K562 (cell line): ENCODE measurements around the gene ERVW-1. TPM values are rescaled to one million over a fixed set of nuclear protein-coding genes. Genes with fewer than 3 reads are reported as not detected.
"Not testable (repeated sequence)": the region's sequence is repeated elsewhere in the genome, so short reads cannot be mapped to it uniquely, and the experiment has no call there.

Source experiments
- ATAC-seq: fragments of 200-7000 bp; cut with Tn5 transposase; 3 replicates; pipeline ENCODE4 v1.9.1; 2020; ENCODE audit warnings: moderate library complexity
- BruUV-seq: library from RNA; stranded (reverse); fragments of 400-500 nt; replicated peaks from 2 replicates; lab custom pipeline; 2021; lab: Mats Ljungman, UMichigan
- CTCF ChIA-PET: fragments of 300-600 bp; formaldehyde crosslinking; extraction: SDS; loops from one replicate; lab custom pipeline; 2021; ENCODE audit warnings: low intra/inter-chr PET ratio; lab: Yijun Ruan, JAX
- POLR2A ChIA-PET: fragments of 300-600, 350-650 bp; sonication (Branson Sonifier 250); formaldehyde crosslinking; extraction: SDS; loops from one replicate; lab custom pipeline; 2021; ENCODE audit warnings: antibody characterized with exemption, inconsistent platforms; lab: Yijun Ruan, JAX
- DNase-seq, 4 experiments: peaks; one replicate each; pipeline versions ENCODE4 v3.0.0 to v3.0.0-alpha.2; 2011 to 2018; ENCODE audit warnings: low spot score in 3 of 4, mixed read lengths in 3 of 4; ENCODE audit errors: extremely low read depth in 1 of 4
- FAIRE-seq: peaks from 2 replicates; lab custom pipeline; 2011; peaks lifted over from hg19 to GRCh38; lab: Jason Lieb, UNC
- H2AFZ ChIP-seq: 2 replicates; pipeline ENCODE4 v1.6.0; 2011; ENCODE audit warnings: low read depth, low read length, control low read depth, inconsistent platforms
- H3K27ac ChIP-seq: fragments of 200-600 bp; 3 replicates; pipeline ENCODE4 v1.8.0; 2011; ENCODE audit warnings: low read depth, mild to moderate bottlenecking, control low read depth, inconsistent platforms, low read length, moderate library complexity, mixed read lengths; ENCODE audit errors: extremely low read depth
- H3K27me3 ChIP-seq, 2 experiments: fragments of 300-600 bp in 1 of 2; 2 replicates in 1 of 2; 3 replicates in 1 of 2; pipeline versions ENCODE4 v1.6.0 to v1.8.0; 2011; ENCODE audit warnings: inconsistent platforms in 2 of 2, low read length in 2 of 2, mild to moderate bottlenecking in 1 of 2, mixed read lengths in 1 of 2, moderate library complexity in 1 of 2; ENCODE audit not compliant: control insufficient read depth in 2 of 2, insufficient read depth in 2 of 2
- H3K36me3 ChIP-seq: fragments of 300-600 bp; 3 replicates; pipeline ENCODE4 v1.8.0; 2011; ENCODE audit warnings: mild to moderate bottlenecking, low read length, inconsistent platforms; ENCODE audit not compliant: control insufficient read depth, insufficient read depth
- H3K4me1 ChIP-seq, 2 experiments: fragments of 200-600 bp in 1 of 2; replicated peaks in 1 of 2; 2 replicates in 1 of 2; 3 replicates in 1 of 2; pipeline versions ENCODE4 v1.5.1 to v1.8.0; 2011; ENCODE audit warnings: inconsistent platforms in 2 of 2, low read length in 2 of 2, mild to moderate bottlenecking in 1 of 2, mixed read lengths in 1 of 2, moderate library complexity in 1 of 2; ENCODE audit not compliant: control insufficient read depth in 2 of 2, insufficient read depth in 2 of 2
- H3K4me2 ChIP-seq: 2 replicates; pipeline ENCODE4 v1.6.1; 2011; ENCODE audit warnings: low read length, control low read depth, inconsistent platforms, mixed read lengths; ENCODE audit not compliant: insufficient read depth
- H3K4me3 ChIP-seq: fragments of 200-600 bp; sonication (generic), shearing (Covaris generic); 2 replicates; pipeline ENCODE4 v1.5.1; 2016; ENCODE audit warnings: control low read depth, inconsistent platforms
- H3K79me2 ChIP-seq: fragments of 200-600 bp; 3 replicates; pipeline ENCODE4 v1.8.0; 2011; ENCODE audit warnings: low read length, inconsistent platforms; ENCODE audit not compliant: control insufficient read depth, insufficient read depth
- H3K9ac ChIP-seq, 2 experiments: 2 replicates each; pipeline versions ENCODE4 v1.6.0 to v1.6.1; 2011; ENCODE audit warnings: low read depth in 2 of 2, low read length in 2 of 2, control low read depth in 1 of 2, inconsistent platforms in 1 of 2, mild to moderate bottlenecking in 1 of 2, mixed read lengths in 1 of 2; ENCODE audit not compliant: insufficient read depth in 1 of 2
- H3K9me1 ChIP-seq: one replicate; pipeline ENCODE4 v1.6.0; 2011; ENCODE audit warnings: inconsistent platforms, mild to moderate bottlenecking, low read length, moderate library complexity; ENCODE audit not compliant: control insufficient read depth, insufficient read depth
- H3K9me3 ChIP-seq: replicated peaks from 2 replicates; pipeline ENCODE4 v1.5.1; 2011; ENCODE audit warnings: low read depth, low read length, inconsistent platforms; ENCODE audit not compliant: control insufficient read depth, insufficient read depth
- H4K20me1 ChIP-seq: replicated peaks from 2 replicates; pipeline ENCODE4 v1.6.1; 2011; ENCODE audit warnings: low read length, inconsistent platforms, mixed read lengths; ENCODE audit not compliant: control insufficient read depth, insufficient read depth
- ARID1B ChIP-seq: fragments of 450-650 bp; IDR thresholded peaks from 2 replicates; pipeline ENCODE4 v1.6.1; 2016; ENCODE audit warnings: antibody characterized with exemption, mild to moderate bottlenecking, inconsistent platforms
- CBFA2T3 ChIP-seq: fragments of 450-650 bp; IDR thresholded peaks from 2 replicates; pipeline ENCODE4 v1.6.1; 2017
- CXXC5 ChIP-seq: fragments of 250-450 bp; sonication (Bioruptor Pico); IDR thresholded peaks from 2 replicates; pipeline ENCODE4 v1.8.0; 2022; ENCODE audit warnings: inconsistent platforms, mild to moderate bottlenecking, moderate library complexity
- DPF2 ChIP-seq: fragments of 450-650 bp; IDR thresholded peaks from 2 replicates; pipeline ENCODE4 v1.6.1; 2016
- KDM1A ChIP-seq, 2 experiments: fragments of 450-650 bp; IDR thresholded peaks; 2 replicates each; pipeline ENCODE4 v1.6.1; 2016; ENCODE audit warnings: mild to moderate bottlenecking in 2 of 2
- NCOR1 ChIP-seq: fragments of 450-650 bp; IDR thresholded peaks from 2 replicates; pipeline ENCODE4 v1.6.1; 2016; ENCODE audit warnings: mild to moderate bottlenecking, moderate library complexity
- SMARCA4 ChIP-seq: fragments of 450-650 bp; IDR thresholded peaks from 2 replicates; pipeline ENCODE4 v1.6.1; 2016
- SMARCE1 ChIP-seq: fragments of 450-650 bp; IDR thresholded peaks from 2 replicates; pipeline ENCODE4 v1.7.1; 2016; ENCODE audit warnings: mild to moderate bottlenecking
- TAL1 ChIP-seq: fragments of 450-650 bp; IDR thresholded peaks from 2 replicates; pipeline ENCODE4 v1.6.1; 2016; ENCODE audit warnings: mild to moderate bottlenecking
- VEZF1 ChIP-seq: fragments of 200-800 bp; sonication (Bioruptor generic); IDR thresholded peaks from 2 replicates; pipeline ENCODE4 v1.6.1; 2017; ENCODE audit warnings: missing genetic modification characterization, missing compliant biosample characterization
- ZNF263 ChIP-seq: sonication (generic); formaldehyde crosslinking; IDR thresholded peaks from 2 replicates; pipeline ENCODE4 v1.8.0; 2022; ENCODE audit warnings: mild to moderate bottlenecking, missing genetic modification reagents, borderline replicate concordance
- WGBS: fragments of 100-300 bp; shearing (Covaris generic); methylation state at CpG from one replicate; pipeline ENCODE4 v1.1.6; 2016; ENCODE audit warnings: low coverage, mixed read lengths; ENCODE audit not compliant: insufficient coverage; ENCODE audit errors: missing lambda C conversion rate; 5-methylcytosine and 5-hydroxymethylcytosine counted together
- in situ Hi-C: fragments of 300-500 bp; cut with MboI; formaldehyde crosslinking; loops from 4 replicates; pipeline ENCODE4 v1.15.0; 2018; ENCODE audit warnings: inconsistent platforms, mixed read lengths
- intact Hi-C: fragments of 100-400 bp; cut with micrococcal nuclease; formaldehyde crosslinking; loops from 2 replicates; pipeline ENCODE4 v1.14.2; 2022
- polyA plus RNA-seq, 8 experiments: library from polyadenylated mRNA; depleted of rRNA in 4 of 8; stranded (reverse) in 5 of 8; unstranded in 3 of 8; fragments of >200 nt; fragmentation: Nextera tagmentation in 2 of 8; fragmentation: Illumina TruSeq in 1 of 8; extraction: Ambion mirVana in 2 of 8; extraction: Trizol in 1 of 8; gene quantifications; 2 replicates each; pipeline versions ENCODE4 v1.2.1 to v1.2.3, GENCODE V29; 2011 to 2014; ENCODE audit warnings: inconsistent platforms in 1 of 8, missing spikeins in 1 of 8
- total RNA-seq, 7 experiments: library from RNA; depleted of rRNA in 6 of 7; stranded (reverse); fragments of >200 nt in 6 of 7; fragmentation: Illumina TruSeq in 2 of 7; extraction: Trizol in 2 of 7; gene quantifications; 2 replicates each; pipeline versions ENCODE4 v1.2.1 to v1.2.3, GENCODE V29; 2011 to 2021; ENCODE audit warnings: low replicate concordance in 1 of 7

The ERVW-1 gene
- total and polyA plus RNA-seq, 9 of the 15 experiments (the other 6 are each of a cell fraction or from before 2014, with no cell fraction given): not detected

GRCh38 chr7:92483624-92484023 is 5.9 kb upstream of the ERVW-1 start:
- DNase-seq: peak in 1 of 4 experiments; percentile 52
- Histone ChIP-seq H2AFZ (peak overlapping the region; percentile 34; the same call in 1 of the 2 replicates), H3K36me3 (peaks cover 19% of the 10 kb centered on the region; the same call in 2 of the 3 replicates)
- H3K9me1 ChIP-seq, H3K9me3 ChIP-seq, H3K79me2 ChIP-seq, H3K27ac ChIP-seq, FAIRE-seq, H3K9ac ChIP-seq, H4K20me1 ChIP-seq, H3K4me3 ChIP-seq, H3K4me1 ChIP-seq, in situ Hi-C loops, H3K4me2 ChIP-seq, ATAC-seq, BruUV-seq, H3K27me3 ChIP-seq, CTCF ChIA-PET: not testable (repeated sequence)
- intact Hi-C loops: loop anchor here (10.0 kb wide), 1 partner anchor 81 kb away; no protein-coding TSS in a partner anchor
- POLR2A ChIA-PET: interaction anchor here (0.6 to 1.1 kb wide), 3 partner anchors 14 to 1244 kb away, joined by 3 read pairs; no protein-coding TSS in a partner anchor
- 4% methylated on average over 5 of the region's 6 CpGs for WGBS
- TF ChIP-seq NCOR1: peak; percentile 33
- TF ChIP-seq DPF2: peak; percentile 74
- TF ChIP-seq VEZF1 (CRISPR knock-in tag): 0 out of 2 replicates have a peak, but pooled peaks have one; percentile 20
- TF ChIP-seq CBFA2T3: peak; percentile 32; the same call in 1 of the 2 replicates
- TF ChIP-seq KDM1A (IDR thresholded peaks at IDR 0.05): peak in 1 of 2 experiments; percentile 42; a peak in 1 of 4 replicates
- TF ChIP-seq SMARCE1: 0 out of 2 replicates have a peak, but pooled peaks have one; percentile 22
- peak; percentile 87 for TF ChIP-seq ZNF263
- TF ChIP-seq CXXC5 (CRISPR knock-in tag): peak; percentile 36; the same call in 1 of the 2 replicates
- peak; percentile 74 for TF ChIP-seq ARID1B
- peak; percentile 28; the same call in 1 of the 2 replicates for TF ChIP-seq TAL1
- TF ChIP-seq SMARCA4: peak; percentile 58; the same call in 1 of the 2 replicates

GRCh38 chr7:92479146-92479545 is 1.4 kb upstream of the ERVW-1 start:
- POLR2A ChIA-PET, H3K4me2 ChIP-seq, H4K20me1 ChIP-seq, H3K4me1 ChIP-seq, H3K79me2 ChIP-seq, H3K36me3 ChIP-seq, H3K4me3 ChIP-seq, H3K9ac ChIP-seq, H3K27ac ChIP-seq, DNase-seq, BruUV-seq, in situ Hi-C loops, H3K9me1 ChIP-seq, H3K9me3 ChIP-seq, FAIRE-seq, ATAC-seq, H3K27me3 ChIP-seq, intact Hi-C loops, H2AFZ ChIP-seq, CTCF ChIA-PET: not testable (repeated sequence)
- WGBS: 27% methylated on average over 4 of the region's 4 CpGs
